Ascending aorta (tissue), 2 donors: ENCODE data around the gene PTPRG. TPM values are rescaled to one million over a fixed set of nuclear protein-coding genes. Genes with fewer than 3 reads are reported as not detected.

ENCODE experiments used
- DNase-seq, 2 donors: peaks; one replicate each; pipeline ENCODE4 v3.0.0-alpha.2; 2019; ENCODE audit warnings: low spot score in 2 of 2
- H3K27ac ChIP-seq, 2 donors: fragments of 200-600 bp; sonication (generic); one replicate each; pipeline ENCODE4 v1.5.1; 2016 to 2017; ENCODE audit warnings: mild to moderate bottlenecking in 1 of 2
- H3K27me3 ChIP-seq: fragments of 200-600 bp; sonication (generic); one replicate; pipeline ENCODE4 v1.5.1; 2017
- H3K36me3 ChIP-seq, 2 donors: fragments of 200-600 bp; sonication (generic); one replicate each; pipeline ENCODE4 v1.5.1; 2016
- H3K4me1 ChIP-seq, 2 donors: fragments of 200-600 bp; sonication (generic); one replicate each; pipeline ENCODE4 v1.5.1; 2016 to 2017; ENCODE audit warnings: mild to moderate bottlenecking in 1 of 2
- H3K4me3 ChIP-seq, 2 donors: fragments of 200-600 bp; sonication (generic); one replicate each; pipeline ENCODE4 v1.5.1; 2016 to 2017; ENCODE audit warnings: mild to moderate bottlenecking in 1 of 2
- H3K9me3 ChIP-seq, 2 donors: fragments of 200-600 bp; sonication (generic); one replicate each; pipeline ENCODE4 v1.5.1; 2016
- intact Hi-C: fragments of 100-400 bp; cut with DNase I; formaldehyde crosslinking; loops from one replicate; pipeline ENCODE4 v1.15.1; 2023
- total RNA-seq: library from RNA; depleted of rRNA; stranded (reverse); fragments of >200 nt; gene quantifications from one replicate; pipeline ENCODE4 v1.1.0, GENCODE V29; 2016
- TF ChIP-seq, protein P1 (sequence below), 3 experiments: fragments of 200-600 bp in 2 of 3; fragments of 450-650 bp in 1 of 3; sonication (generic) in 2 of 3; IDR thresholded peaks; one replicate each; pipeline ENCODE4 v1.5.1; 2016 to 2019; ENCODE audit warnings: antibody characterized with exemption in 3 of 3, mild to moderate bottlenecking in 1 of 3, moderate library complexity in 1 of 3

The PTPRG gene
- total RNA-seq, 1 donor from 2014 or later = 129 TPM

GRCh38 chr3:61733000-61733399 is 171.6 kb downstream of the PTPRG start:
- Histone ChIP-seq H3K4me1 (peaks cover 0 to 3% of the 10 kb centered on the region in 2 donors), H3K27me3 (no peaks in the 10 kb centered on the region), H3K4me3 (no peak overlapping the region), H3K36me3 (no peaks in the 10 kb centered on the region), H3K9me3 (no peaks in the 10 kb centered on the region), H3K27ac (no peak overlapping the region)
- TF ChIP-seq, protein P1, sequence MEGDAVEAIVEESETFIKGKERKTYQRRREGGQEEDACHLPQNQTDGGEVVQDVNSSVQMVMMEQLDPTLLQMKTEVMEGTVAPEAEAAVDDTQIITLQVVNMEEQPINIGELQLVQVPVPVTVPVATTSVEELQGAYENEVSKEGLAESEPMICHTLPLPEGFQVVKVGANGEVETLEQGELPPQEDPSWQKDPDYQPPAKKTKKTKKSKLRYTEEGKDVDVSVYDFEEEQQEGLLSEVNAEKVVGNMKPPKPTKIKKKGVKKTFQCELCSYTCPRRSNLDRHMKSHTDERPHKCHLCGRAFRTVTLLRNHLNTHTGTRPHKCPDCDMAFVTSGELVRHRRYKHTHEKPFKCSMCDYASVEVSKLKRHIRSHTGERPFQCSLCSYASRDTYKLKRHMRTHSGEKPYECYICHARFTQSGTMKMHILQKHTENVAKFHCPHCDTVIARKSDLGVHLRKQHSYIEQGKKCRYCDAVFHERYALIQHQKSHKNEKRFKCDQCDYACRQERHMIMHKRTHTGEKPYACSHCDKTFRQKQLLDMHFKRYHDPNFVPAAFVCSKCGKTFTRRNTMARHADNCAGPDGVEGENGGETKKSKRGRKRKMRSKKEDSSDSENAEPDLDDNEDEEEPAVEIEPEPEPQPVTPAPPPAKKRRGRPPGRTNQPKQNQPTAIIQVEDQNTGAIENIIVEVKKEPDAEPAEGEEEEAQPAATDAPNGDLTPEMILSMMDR (IDR thresholded peaks at IDR 0.05) = no peak
- intact Hi-C loops = no loop called here
- no peak for DNase-seq

GRCh38 chr3:61733876-61734275 is 172.5 kb downstream of the PTPRG start:
- DNase-seq = no peak
- Histone ChIP-seq H3K4me1 (peaks cover 0 to 3% of the 10 kb centered on the region in 2 donors), H3K27me3 (no peaks in the 10 kb centered on the region), H3K27ac (no peak overlapping the region), H3K4me3 (no peak overlapping the region), H3K9me3 (no peaks in the 10 kb centered on the region), H3K36me3 (no peaks in the 10 kb centered on the region)
- intact Hi-C loops = no loop called here
- TF ChIP-seq, protein P1 (IDR thresholded peaks at IDR 0.05) = no peak

GRCh38 chr3:61734749-61735686 is 173.6 kb downstream of the PTPRG start:
- H3K4me3 ChIP-seq = no peak overlapping the region
- no peak for DNase-seq
- H3K36me3 ChIP-seq = no peaks in the 10 kb centered on the region
- no peak overlapping the region for H3K27ac ChIP-seq
- H3K4me1 ChIP-seq = peaks cover 0 to 10% of the 10 kb centered on the region in 2 donors
- TF ChIP-seq, protein P1 (IDR thresholded peaks at IDR 0.05) = no peak
- H3K27me3 ChIP-seq = no peaks in the 10 kb centered on the region
- H3K9me3 ChIP-seq = no peaks in the 10 kb centered on the region
- intact Hi-C loops = no loop called here

- no peaks in the 10 kb centered on the region for H3K27me3 ChIP-seq
- H3K27ac ChIP-seq = no peak overlapping the region
- intact Hi-C loops = no loop called here
- H3K36me3 ChIP-seq = no peaks in the 10 kb centered on the region
- no peak for DNase-seq
- no peaks in the 10 kb centered on the region for H3K9me3 ChIP-seq
- H3K4me1 ChIP-seq = peaks cover 0 to 10% of the 10 kb centered on the region in 2 donors
- TF ChIP-seq, protein P1 (IDR thresholded peaks at IDR 0.05) = no peak
- no peak overlapping the region for H3K4me3 ChIP-seq
Observed at GRCh38 chr3:61736506-61736905, 175.1 kb downstream of the PTPRG start.

DNA sequence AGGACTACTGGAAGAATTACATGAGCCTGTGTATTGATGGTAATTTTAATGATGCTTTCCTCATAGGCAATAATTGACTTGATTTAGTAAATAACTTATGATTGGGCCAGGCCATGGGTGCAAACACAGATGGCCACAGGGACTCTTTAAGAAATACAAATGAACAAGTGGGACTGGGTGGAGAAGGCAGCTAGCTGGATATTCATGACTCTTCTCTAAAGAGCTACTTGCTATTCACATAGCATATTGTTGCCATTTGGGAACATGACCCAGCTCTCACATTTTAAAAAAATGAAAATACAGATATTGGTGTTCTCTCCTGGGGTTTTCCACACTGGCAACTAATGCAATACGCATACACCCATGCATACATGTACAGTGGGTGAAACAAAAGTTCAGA is 178.3 kb downstream of the PTPRG start:
- Histone ChIP-seq H3K9me3 (no peaks in the 10 kb centered on the region), H3K4me1 (peaks cover 0 to 7% of the 10 kb centered on the region in 2 donors), H3K27me3 (no peaks in the 10 kb centered on the region), H3K27ac (no peak overlapping the region), H3K36me3 (no peaks in the 10 kb centered on the region), H3K4me3 (no peak overlapping the region)
- TF ChIP-seq, protein P1 (IDR thresholded peaks at IDR 0.05) = no peak
- DNase-seq = no peak
- intact Hi-C loops = no loop called here
